ENCODE data around the gene RCAN1.
A peak's percentile ranks its signal among the peaks of the same experiment; 100 is the strongest.
"Not testable (repeated sequence)": the region's sequence is repeated elsewhere in the genome, so short reads cannot be mapped to it uniquely, and the experiment has no call there.

Gene RCAN1

DNA sequence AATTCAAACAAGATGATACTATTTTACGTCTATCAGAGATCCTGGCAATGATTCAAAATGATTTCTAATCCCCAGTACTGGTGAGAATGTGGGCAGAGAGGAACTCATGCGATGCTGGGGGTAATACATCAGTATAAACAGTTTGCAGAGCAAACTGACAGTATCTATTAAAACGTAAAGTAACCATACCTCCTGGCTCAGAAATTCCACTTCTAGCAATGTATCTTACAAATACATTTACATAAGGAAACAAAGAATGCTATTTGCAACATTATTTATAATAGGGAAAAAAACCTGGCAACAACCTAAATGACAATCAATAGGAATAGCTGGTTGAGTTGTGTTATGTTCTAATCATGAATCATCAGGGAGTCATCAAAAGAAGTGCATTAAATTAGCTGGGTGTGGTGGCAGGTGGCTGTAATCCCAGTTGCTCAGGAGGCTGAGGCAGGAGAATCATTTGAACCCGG, 15.9 kb downstream of the RCAN1 start:
- DNase-seq, result no peak

DNA sequence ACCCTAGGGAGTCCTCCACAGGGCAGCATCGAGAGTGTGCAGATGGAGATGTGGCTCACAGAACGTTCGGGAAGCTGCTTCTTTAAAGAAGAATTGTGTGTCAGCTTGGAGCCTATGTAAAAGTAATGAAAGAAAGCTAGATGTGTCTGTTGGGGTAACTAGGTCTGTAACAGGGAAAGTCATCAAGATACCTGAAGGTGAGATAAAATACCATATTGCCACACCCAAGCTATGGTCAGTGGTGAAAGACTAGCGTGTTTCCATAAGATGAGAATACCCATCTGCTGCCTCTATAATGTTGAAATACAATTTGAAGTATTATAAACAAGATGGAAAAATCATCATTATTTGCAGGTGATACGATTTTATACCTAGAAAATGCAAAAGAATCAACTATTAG, 17.5 kb downstream of the RCAN1 start:
- DNase-seq, result no peak

DNA sequence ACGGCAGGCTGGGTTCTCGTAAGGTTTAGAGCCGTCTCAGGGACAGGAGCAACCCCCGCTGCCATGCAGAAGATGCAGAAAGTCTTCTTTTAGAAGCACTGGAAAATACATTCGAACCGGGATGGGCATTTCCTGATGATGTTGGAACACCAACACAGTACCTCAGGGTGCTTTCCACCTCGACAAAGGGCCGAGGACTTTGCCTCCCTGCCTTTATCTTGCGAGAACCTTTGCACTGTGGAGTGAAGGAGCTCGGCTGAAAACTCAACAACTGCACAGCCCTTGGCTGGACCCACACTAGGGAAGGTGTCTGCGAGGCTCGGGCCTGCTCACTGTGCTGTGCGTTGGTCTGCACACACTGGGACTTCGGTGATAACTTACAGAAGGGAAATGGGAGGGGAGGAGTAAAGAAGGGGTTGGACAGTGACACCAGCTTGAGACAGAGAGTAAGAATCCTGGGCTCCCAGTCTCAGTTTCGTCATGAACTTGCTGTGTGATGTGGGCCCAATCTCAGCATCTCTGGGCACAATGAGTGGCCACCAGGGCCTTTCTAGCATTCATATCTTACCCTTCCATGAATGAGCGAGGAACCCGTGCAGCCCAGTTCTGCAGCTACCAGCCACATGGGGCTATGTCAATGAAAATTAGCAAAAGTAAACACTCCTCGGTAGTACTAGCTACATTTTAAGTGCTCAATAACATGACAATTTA, 18.2 kb downstream of the RCAN1 start:
- no peak for DNase-seq

DNA sequence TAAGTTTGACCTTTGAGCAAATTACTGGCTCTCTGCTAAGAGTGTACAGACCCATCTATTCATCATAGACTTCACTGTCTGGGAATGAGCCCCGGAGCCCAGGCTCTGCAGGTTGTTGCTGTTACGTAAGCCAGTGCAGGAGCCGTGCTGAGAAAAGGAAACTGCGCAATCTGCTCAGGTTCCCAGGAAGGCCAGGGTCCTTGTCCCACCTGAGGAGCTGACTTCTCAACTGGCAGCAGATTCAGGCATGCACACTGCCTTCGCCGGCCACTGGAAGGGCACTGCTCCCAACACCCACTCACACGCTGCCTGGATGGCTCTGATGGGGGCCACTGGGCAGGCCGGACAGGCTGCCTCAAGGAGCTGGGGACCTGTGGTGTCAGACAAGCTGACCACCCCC, 19.5 kb downstream of the RCAN1 start:
- DNase-seq, result no peak

DNA sequence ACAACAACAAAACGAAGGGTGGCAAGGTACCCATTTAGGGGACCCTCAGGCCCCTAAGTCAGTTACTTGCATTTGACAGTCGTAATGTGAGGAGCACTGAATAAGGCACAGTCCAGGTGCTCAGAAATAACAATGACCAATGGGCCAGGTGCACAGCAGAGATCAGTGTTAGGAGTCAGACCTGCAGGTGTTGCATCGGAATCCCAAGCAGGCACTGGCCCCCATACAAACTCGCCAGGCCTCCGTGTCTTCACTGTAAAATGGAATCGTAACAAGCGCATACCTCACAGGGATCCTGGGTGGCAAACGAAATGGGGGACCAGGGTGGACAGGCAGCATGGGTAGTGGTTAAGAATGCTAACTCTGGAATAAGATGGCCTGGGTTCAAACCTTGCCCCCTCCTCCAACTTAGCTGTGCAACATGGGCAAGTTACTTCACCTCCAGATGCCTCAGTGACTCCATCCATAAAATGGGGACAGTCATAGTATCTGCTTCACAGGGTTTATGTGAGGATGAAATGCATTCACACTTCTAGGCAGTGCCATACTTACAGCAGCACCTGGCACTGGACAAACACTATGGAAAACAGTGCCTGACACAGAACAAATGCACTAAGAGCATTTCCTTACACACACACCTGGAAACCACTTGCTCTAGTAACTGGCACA, 20.2 kb downstream of the RCAN1 start:
- no peak for DNase-seq

DNA sequence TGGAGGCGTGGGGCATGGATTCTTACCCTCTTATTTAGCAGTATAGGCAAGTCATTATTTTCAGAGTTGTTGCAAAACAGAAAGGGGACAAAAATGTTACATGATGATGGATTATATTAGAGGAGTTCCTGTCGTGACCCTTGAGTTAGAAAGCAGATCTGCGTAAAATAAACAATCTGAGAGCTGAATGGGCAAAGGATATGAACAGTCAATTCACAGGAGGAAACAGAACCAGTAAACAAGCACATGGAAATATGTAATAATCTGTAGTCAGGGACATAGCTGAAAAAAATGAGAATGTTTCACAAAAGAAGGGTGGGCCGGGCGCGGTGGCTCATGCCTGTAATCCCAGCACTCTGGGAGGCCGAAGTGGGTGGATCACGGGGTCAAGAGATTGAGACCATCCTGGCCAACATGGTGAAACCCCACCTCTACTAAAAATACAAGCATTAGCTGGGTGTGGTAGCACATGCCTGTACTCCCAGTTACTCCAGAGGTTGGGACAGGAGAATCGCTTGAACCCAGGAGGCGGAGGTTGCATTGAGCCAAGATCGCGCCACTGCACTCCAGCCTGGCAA, 20.9 kb downstream of the RCAN1 start:
- no peak for DNase-seq

DNA sequence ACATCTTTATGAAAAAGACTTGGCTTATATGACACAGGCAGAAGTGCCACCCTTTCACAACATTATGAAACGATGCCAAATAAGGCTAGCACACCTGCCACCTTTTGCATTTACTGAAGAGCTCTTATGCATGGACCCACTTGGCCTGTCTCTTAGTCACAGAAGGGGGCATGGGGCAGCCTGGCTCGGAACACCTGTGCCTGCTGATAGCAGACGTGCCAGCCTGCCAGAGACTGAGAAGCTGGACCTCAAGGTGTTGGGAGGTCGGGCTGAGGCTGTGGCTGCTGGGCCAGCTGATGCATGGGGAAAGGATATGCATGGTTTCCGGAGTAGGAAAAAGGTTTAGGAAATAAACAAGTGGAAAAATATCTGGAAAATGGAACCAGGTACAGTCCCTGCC, 21.5 kb downstream of the RCAN1 start:
- DNase-seq, result no peak

DNA sequence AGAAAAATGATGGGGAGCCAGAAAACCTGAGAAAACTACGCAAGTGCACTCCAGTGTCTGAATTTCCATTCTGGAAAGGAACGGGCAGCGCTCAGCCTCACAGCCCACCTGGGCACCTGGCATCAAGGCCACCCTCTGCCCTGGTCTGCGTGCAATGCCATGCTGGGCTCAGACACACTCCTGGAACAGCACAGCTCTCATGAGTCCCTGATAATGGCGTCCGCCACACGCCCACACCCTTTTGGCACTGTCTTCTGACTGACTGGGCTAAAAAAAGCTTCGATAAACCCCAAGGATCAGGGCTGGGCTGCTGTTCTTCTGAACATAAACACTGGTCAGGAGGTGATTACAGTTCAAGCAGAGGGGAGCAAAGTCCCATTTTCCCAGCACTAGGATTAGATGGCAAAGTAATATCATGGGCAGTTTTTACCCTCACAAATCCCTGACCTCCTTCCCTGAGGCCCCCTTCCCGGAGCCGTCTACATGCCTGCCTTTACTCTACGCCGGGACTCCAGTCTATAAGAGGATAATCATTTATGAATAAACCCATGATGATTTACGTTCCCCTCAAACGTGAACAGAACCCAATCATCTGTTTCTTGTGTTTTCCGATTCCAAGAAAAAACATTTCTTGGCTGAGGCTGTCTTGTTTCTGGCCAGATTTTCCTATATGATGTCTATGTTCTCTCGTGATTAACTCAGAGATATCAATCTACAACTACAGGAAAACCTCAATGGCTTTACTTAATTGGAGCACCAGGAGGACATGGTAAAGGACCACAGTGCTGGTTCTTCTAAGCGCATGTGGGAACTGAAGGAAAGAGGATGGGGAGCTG, 22.6 kb downstream of the RCAN1 start:
- peak; percentile 61 for DNase-seq

DNA sequence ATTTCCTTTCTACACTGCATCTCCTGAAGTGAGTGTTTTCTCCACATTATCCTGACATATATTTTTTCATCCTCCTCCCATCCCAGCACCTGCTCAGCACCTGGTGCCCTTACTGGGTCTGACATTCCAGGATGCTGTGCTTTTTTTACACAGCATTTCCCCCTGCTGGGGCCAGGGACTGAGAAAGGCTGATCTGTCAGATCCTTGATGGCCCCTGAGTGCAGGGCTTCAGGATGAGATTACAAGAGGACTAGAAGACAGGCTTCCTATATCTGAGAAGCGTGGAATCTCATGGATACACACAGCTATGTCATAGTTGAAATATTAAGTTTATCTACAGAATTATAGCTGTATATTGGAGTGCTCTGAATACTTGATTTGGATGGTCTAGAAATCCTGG, 24.4 kb downstream of the RCAN1 start:
- no peak for DNase-seq

DNA sequence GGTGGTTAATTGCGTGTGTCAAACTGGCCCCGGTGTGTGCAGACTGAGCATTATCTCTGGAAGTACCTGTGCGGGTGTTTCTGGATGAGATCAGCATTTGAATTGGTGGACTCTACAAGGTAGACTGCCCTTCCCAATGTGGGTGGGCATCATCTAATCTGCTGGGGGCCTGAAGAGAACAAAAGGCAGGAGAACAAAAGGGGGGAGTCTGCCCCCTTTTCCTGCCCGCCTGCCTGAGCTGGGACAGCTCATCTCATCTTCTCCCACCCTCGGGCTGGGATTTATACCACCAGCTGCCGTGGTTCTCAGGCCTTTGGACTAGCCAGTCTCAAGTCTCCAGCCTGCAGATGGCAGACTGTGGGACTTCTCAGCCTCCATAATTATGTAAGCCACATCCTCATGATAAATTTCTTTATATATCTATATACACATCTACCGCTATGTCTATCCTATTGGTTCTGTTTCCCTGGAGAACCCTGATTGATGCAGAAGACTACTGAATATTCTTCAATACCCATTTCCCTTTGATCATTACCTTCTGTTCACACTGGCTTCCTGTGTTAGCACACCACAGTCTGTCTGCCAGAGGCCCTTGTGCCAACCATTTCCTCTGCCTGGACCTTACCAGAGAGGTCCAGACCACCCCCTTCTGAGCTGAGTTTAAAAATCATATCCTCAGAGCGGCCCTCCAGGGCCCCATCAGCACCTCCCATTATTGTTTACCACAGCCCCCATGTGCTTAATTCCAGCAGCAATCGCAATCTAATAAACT, 25.2 kb downstream of the RCAN1 start:
- DNase-seq, result no peak

DNA sequence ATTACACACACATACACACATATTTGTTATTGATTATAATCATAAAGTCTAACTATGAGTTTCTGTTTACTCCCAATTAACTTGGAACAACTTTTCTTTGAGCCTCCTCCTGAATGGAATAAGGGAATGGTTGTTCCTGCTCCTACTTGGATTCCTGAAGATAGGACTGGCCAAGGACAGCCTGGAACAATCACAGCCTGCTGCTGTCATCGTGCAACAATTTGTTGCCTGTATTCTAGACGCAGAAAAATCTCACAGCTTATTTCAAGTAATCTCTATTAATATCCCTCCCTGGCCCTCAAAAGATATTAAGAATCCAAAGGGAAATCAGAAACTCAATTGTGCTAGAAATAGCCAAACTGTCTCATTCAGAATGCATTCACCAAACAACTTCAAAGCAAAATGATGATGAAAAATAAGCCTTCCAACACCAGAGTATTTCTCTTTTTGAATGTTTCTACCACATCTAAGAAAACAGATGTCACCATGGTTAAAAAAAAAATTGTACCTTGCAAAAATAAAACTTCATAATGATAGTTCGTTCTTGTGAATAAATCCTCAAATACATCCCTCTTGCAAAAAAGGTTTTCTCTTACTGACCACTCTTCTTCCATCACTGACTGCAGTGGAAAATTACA, 30.9 kb downstream of the RCAN1 start:
- no peak for DNase-seq

DNA sequence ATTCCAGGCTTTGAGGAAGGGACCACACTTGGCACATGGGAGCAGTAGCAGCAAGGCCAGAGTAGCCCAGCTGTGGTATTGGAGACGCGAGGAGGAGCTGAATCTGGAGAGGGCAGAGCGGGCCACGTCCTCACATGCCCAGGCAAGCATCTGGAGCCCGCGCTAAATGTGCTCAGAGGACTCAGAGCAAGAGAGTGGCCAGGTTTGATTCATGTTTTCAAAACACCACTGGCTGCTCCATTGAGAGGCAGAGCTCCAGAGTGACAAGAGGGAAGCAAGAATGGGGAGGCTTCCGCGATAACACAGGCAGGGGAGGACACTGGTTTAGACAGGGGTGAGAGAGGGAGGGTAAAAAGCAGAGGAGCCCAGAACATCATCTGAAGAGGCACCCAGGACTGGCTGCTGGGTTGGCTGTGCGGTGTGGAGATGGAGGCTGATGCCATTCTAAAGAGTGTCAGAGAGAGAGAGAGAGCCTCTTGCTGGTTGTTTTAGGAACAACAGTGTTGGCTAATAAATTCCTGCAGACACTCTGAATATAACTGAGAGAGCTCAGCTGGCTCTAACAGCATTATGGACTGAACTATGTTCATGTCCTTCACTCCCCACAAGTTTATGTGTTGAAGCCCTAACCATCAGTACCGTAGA, 32.3 kb downstream of the RCAN1 start:
- no peak for DNase-seq

DNA sequence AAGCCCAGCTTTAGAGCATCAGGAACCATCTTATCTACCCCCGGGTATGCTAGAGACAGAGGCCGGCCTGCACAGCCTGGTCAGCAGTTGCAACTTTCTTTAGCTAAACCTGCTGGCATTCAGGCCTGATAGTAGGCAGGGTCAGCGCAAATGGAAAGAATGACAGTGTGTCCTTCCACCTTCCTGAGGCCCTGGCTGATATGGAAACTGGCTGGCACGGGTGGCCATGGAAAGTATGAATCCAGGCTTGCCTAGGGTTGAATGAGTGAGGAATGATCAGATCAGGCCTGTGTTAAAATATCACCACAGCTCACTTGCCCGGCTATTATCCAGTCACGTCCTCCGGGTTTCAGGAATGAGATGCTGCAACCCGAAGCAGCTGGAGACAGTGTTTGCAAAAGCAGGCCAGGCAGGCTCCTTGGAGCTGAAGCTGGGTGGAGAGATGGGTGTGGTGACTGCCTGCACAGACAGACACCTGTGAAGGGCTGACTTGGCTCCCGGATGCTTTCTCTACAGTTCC, 34.7 kb downstream of the RCAN1 start:
- DNase-seq, result peak; percentile 63

DNA sequence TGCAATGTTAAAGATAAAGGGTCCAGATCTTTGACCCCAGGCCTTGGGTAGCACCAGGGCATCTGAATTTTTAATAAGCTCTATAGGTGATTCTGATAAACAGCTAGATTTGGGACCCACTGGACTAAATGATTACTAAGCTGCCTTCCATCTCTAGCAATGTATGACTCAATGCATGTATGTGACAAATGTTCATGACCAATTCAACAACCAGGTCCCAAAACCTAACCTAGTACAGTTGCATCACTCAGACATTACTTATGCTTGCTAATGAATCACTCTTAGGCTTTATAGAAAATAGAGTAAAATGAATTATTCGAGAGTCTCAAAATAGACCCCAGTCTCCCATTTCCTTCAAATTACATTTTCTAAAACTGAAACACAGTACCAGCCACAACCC, 35.5 kb downstream of the RCAN1 start:
- no peak for DNase-seq

DNA sequence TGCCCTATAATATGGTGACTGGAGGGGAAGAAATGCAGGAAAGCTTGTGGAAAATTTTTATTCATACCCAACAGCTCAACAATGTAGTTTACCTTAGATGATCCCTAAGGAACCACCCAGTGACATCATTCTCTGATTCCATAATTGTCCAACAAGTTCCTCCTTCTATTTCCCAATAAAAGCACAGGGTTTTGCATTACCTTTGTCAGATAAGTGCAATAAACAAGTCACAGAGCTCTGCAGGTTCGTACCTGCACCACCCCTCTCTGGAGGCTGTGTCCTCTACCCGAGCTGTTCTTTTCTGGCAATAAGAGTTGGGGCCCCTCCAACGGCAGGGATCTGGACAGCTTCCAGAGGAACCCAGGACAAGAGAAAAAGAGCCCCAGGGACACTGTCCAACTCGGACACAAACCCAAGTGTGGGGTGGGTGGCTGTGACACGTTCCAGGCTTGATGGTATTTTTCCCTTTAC, 38.8 kb downstream of the RCAN1 start:
- DNase-seq, result no peak

DNA sequence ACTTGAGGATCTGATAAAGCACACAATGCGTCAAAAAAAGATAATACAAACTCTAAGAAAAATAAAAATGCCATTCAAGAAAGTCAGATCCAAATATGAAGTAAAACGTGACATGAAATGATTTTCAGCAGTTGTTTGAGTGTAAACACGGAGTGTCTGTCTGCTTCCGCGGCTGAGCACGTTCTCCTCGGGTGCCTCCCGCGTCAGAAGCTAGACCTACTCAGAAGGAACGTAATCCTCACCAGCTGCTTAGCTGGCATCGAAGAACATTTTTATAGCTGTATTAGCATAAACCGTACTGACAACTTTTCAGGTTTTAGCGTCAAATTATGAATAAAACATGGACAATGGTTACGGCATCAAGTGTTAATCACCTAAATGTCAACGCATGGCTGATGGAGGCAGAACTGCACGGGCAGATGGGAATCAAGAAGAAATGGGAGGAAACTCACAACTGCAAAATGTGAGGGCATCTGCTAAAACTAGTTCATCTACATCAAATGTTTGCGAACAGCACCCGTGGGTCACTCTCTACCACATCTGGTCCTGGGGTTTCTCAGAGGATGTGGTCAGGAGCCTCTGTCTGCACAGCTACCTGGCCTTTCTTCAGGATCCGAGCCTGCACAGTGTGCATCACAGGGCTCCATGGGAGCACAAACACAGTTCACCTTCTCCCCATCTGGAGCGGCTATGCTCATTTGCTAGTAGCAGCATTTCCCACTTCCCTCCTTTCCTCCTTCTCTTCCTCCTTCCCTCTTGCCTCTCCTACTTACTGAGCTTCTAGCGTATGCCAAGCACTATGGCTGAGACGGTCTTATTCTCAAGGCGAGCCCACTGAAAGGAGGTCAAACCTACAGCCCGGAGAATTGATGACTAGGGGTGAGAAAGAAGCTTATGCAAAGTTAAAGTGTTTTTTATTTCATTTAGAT, 40.0 kb downstream of the RCAN1 start:
- DNase-seq, result no peak

DNA sequence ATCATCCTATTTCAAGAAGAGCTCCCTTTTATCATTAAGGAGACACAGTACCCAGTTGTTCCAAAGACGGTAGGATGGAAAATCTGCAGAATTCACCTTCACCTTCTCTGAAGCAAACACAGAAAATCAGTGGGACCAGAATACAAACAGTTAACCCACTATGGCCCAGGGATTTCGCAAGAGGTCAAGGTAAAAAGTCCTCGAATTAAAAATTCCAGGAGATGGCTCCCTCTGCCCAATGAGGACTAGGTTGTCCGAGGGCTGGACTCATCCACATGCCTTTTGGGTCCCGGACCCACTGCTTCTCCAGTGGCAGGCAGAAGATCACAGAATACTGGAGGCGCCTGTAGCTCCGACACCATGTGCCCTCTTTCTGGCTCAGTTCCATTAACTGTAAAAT, 42.9 kb downstream of the RCAN1 start:
- no peak for DNase-seq

DNA sequence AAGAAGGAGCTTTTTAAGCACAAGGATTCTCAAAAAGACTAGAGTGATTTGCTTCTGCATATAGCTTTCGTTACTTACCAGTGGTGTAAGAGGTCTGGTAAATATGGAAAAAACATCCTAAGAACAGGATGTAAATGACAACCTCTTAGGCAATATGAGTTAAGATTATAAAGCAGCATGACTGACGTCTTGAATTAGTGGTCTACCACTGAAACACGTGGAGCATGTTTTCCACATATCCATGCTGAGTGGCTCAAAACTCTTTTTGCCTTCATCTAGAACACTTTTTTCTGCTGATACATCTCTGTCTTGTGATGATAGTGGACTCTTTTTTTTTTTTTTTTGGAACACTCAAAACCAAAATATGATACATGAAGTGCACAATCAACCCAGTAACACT, 44.6 kb downstream of the RCAN1 start:
- DNase-seq, result no peak

DNA sequence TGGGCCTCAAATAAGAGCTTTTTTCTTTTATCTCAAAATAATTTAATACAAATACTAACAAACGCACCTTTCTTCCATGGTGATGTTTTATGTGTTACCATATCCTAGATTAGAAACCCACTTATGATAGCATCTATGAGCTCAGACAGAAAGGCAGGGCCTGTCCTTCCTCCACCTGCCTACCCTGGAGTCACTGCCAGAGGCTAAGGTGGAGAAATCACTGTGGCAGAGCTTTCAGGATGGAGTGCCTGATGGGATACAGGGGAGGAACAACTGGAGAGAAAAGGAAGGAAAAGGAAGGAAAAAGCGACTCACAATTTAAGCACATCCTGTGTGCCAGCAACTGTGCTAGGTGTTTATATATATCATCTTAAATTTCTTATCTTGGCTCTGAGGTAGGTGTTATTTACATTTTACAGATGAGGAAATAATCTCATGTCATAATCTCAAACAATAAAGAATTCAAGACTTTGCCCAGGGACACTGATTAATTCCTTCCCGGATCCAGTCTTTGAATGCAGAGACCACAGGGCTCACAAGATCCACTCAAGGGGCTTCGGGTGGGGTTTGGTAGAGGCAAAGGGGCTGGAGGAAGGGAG, 45.4 kb downstream of the RCAN1 start:
- DNase-seq, result no peak

DNA sequence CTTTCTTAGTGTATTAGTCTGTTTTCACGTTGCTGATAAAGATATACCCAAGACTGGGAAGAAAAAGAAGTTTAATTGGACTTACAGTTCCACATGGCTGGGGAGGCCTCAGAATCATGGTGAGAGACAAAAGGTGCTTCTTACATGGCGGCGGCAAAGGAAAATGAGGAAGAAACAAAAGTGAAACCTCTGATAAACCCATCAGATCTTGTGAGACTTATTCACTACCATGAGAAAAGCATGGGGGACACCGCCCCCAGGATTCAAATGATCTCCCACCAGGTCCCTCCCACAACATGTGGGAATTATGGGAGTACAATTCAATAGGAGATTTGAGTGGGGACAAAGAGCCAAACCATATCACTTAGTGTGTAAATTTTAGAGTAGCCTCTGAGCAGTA, 46.1 kb downstream of the RCAN1 start:
- not testable (repeated sequence) for DNase-seq
